Activated CD8-positive, alpha-beta T cell treated with anti-CD3 and anti-CD28 coated beads for 36 hours (primary cell): ENCODE data around the gene MAP2K2. TPM values are rescaled to one million over a fixed set of nuclear protein-coding genes. Genes with fewer than 3 reads are reported as not detected.
"Not testable (repeated sequence)": the region's sequence is repeated elsewhere in the genome, so short reads cannot be mapped to it uniquely, and the experiment has no call there.

Source experiments
- ATAC-seq: fragments of 200-7000 bp; cut with Tn5 transposase; one replicate; pipeline ENCODE4 v1.10.0; 2021; ENCODE audit warnings: mild to moderate bottlenecking, moderate library complexity
- CTCF ChIA-PET: fragments of 350-600 bp; sonication (Branson Sonifier 250); formaldehyde crosslinking; loops from one replicate; lab custom pipeline; 2021; ENCODE audit warnings: antibody characterized with exemption; lab: Charles Lee
- POLR2A ChIA-PET: fragments of 350-600 bp; sonication (Branson Sonifier 250); formaldehyde crosslinking; loops from one replicate; lab custom pipeline; 2021; ENCODE audit warnings: antibody characterized with exemption; lab: Charles Lee
- DNase-seq: peaks from one replicate; pipeline ENCODE4 v3.0.0-alpha.2; 2020
- H3K27ac Mint-ChIP-seq: one replicate; pipeline ENCODE4 v1.8.0; 2021; ENCODE audit warnings: mild to moderate bottlenecking, mixed read lengths
- H3K27me3 Mint-ChIP-seq: one replicate; pipeline ENCODE4 v1.8.0; 2021; ENCODE audit warnings: mixed read lengths
- H3K36me3 Mint-ChIP-seq: one replicate; pipeline ENCODE4 v1.8.0; 2021; ENCODE audit warnings: low read depth, mixed read lengths
- H3K4me1 Mint-ChIP-seq: one replicate; pipeline ENCODE4 v1.8.0; 2021; ENCODE audit warnings: low read depth, mixed read lengths
- H3K4me3 Mint-ChIP-seq: one replicate; pipeline ENCODE4 v1.8.0; 2021; ENCODE audit warnings: mild to moderate bottlenecking, moderate library complexity, mixed read lengths
- H3K9me3 Mint-ChIP-seq: one replicate; pipeline ENCODE4 v1.8.0; 2021; ENCODE audit warnings: mixed read lengths
- CTCF ChIP-seq: fragments of 200-600 bp; IDR thresholded peaks from one replicate; pipeline ENCODE4 v1.8.0; 2022; ENCODE audit warnings: antibody characterized with exemption, mild to moderate bottlenecking
- intact Hi-C: fragments of 100-400 bp; cut with micrococcal nuclease; formaldehyde crosslinking; loops from one replicate; pipeline ENCODE4 v1.10.0; 2022
- total RNA-seq, 2 experiments: library from RNA; stranded (reverse); gene quantifications; one replicate each; pipeline ENCODE4 v1.2.3, GENCODE V29; 2021

MAP2K2 gene
- total RNA-seq, 2 experiments from 2014 or later, result 141 to 145 TPM

- DNase-seq (peak; percentile 93), ATAC-seq (peak; percentile 95)
- Mint-ChIP-seq H3K27ac (no peak overlapping the region), H3K4me3 (peak overlapping the region; percentile 3), H3K9me3 (no peaks in the 10 kb centered on the region), H3K4me1 (peaks cover 11% of the 10 kb centered on the region), H3K27me3 (peaks cover 2% of the 10 kb centered on the region), H3K36me3 (no peaks in the 10 kb centered on the region)
- POLR2A ChIA-PET, result interaction anchor here (0.6 to 1.5 kb wide), 5 partner anchors 19 to 154 kb away, joined by 3 to 9 read pairs (median 3); partner anchors contain the start of gene EEF2
- peak; percentile 56 for TF ChIP-seq CTCF
- intact Hi-C loops, result no loop called here
- CTCF ChIA-PET, result interaction anchor here (0.6 to 4.7 kb wide), 55 partner anchors 8 to 377 kb away, joined by 3 to 26 read pairs (median 5); partner anchors contain the start of genes CREB3L3, EEF2, MRPL54 and NMRK2
Measured at GRCh38 chr19:4139614-4140236, 15.8 kb upstream of the MAP2K2 start.

- no peaks in the 10 kb centered on the region for H3K9me3 Mint-ChIP-seq
- no peak for TF ChIP-seq CTCF
- ATAC-seq, result no peak
- CTCF ChIA-PET, result interaction anchor here (1.0 to 4.7 kb wide), 7 partner anchors 10 to 333 kb away, joined by 3 to 26 read pairs (median 14); partner anchors contain the start of genes HDGFL2 and PIAS4
- H3K27me3 Mint-ChIP-seq, result peaks cover under 1% of the 10 kb centered on the region
- no peak overlapping the region for H3K27ac Mint-ChIP-seq
- intact Hi-C loops, result no loop called here
- no peak overlapping the region for H3K4me3 Mint-ChIP-seq
- H3K36me3 Mint-ChIP-seq, result no peaks in the 10 kb centered on the region
- peaks cover 11% of the 10 kb centered on the region for H3K4me1 Mint-ChIP-seq
- POLR2A ChIA-PET, result no interaction called here
- no peak for DNase-seq
Measured at GRCh38 chr19:4138445-4138844, 14.5 kb upstream of the MAP2K2 start.

- intact Hi-C loops, result no loop called here
Measured at GRCh38 chr19:4136680-4137088, 12.8 kb upstream of the MAP2K2 start.

GRCh38 chr19:4135386-4135785 is 11.5 kb upstream of the MAP2K2 start:
- H3K27me3 Mint-ChIP-seq, ATAC-seq, intact Hi-C loops, H3K27ac Mint-ChIP-seq, H3K4me1 Mint-ChIP-seq, POLR2A ChIA-PET, H3K9me3 Mint-ChIP-seq, H3K4me3 Mint-ChIP-seq, DNase-seq, CTCF ChIA-PET, H3K36me3 Mint-ChIP-seq: not testable (repeated sequence)

More at GRCh38 chr19:4136680-4137088, 12.8 kb upstream of the MAP2K2 start:
- no peak for TF ChIP-seq CTCF
- Mint-ChIP-seq H3K36me3 (no peaks in the 10 kb centered on the region), H3K4me1 (peaks cover 11% of the 10 kb centered on the region), H3K4me3 (no peak overlapping the region), H3K27ac (no peak overlapping the region), H3K27me3 (no peaks in the 10 kb centered on the region), H3K9me3 (no peaks in the 10 kb centered on the region)
- DNase-seq (no peak), ATAC-seq (no peak)
- POLR2A ChIA-PET, result no interaction called here
- CTCF ChIA-PET, result no interaction called here

GRCh38 chr19:4134351-4134750 is 10.4 kb upstream of the MAP2K2 start:
- Mint-ChIP-seq H3K27me3 (no peaks in the 10 kb centered on the region), H3K4me1 (peaks cover 1% of the 10 kb centered on the region), H3K27ac (no peak overlapping the region), H3K9me3 (no peaks in the 10 kb centered on the region), H3K36me3 (no peaks in the 10 kb centered on the region), H3K4me3 (no peak overlapping the region)
- no peak for ATAC-seq
- intact Hi-C loops, result no loop called here
- CTCF ChIA-PET, result interaction anchor here (0.8 kb wide), 1 partner anchor 18 kb away, joined by 3 read pairs; no protein-coding TSS in a partner anchor
- POLR2A ChIA-PET, result no interaction called here
- TF ChIP-seq CTCF, result no peak
- no peak for DNase-seq
